ENCODE results near the gene SLC16A3. TPM values are rescaled to one million over a fixed set of nuclear protein-coding genes. Genes with fewer than 3 reads are reported as not detected.

The SLC16A3 gene
- total and polyA plus RNA-seq, 9 of the 15 experiments (the other 6 are each of a cell fraction or from before 2014, with no cell fraction given): 0.11 to 5.4 (median 1.2) TPM; not detected in 2

GRCh38 chr17:82200743-82201497, 27.9 kb upstream of the SLC16A3 start (continued):
- TF ChIP-seq FOXO4 (CRISPR knock-in tag; IDR thresholded peaks at IDR 0.05) (no peak), FOXK2 (conservative IDR thresholded peaks at IDR 0.05 in 1 of 2, IDR thresholded peaks at IDR 0.05 in 1 of 2; ENCODE audit: low read depth in 2 of 2) (peak; percentile 72 to 76; a peak in 3 of 4 replicates), CBX8 (IDR thresholded peaks at IDR 0.05; ENCODE audit: borderline replicate concordance, extremely low read depth, low read depth, low read length, poor library complexity, severe bottlenecking) (no peak), IFI16 (CRISPR knock-in tag; IDR thresholded peaks at IDR 0.05) (no peak), E2F3 (CRISPR knock-in tag; IDR thresholded peaks at IDR 0.05) (no peak), TRIM24 (IDR thresholded peaks at IDR 0.05) (peak in 1 of 2 experiments; percentile 32; a peak in 1 of 4 replicates), RUNX1 (IDR thresholded peaks at IDR 0.05; ENCODE audit: low read depth) (no peak), ZNF76 (CRISPR knock-in tag; IDR thresholded peaks at IDR 0.05; ENCODE audit: borderline replicate concordance) (no peak), MEIS2 (IDR thresholded peaks at IDR 0.05; ENCODE audit: partially characterized antibody) (peak; percentile 5), ZBTB2 (IDR thresholded peaks at IDR 0.05) (peak; percentile 33; the same call in 1 of the 2 replicates), STAT5A (IDR thresholded peaks at IDR 0.05; ENCODE audit: borderline replicate concordance, low read length) (0 out of 2 replicates have a peak, but pooled peaks have one; percentile 27), SMARCA4 (IDR thresholded peaks at IDR 0.05) (peak; percentile 79; the same call in 1 of the 2 replicates), TBL1XR1 (IDR thresholded peaks at IDR 0.05; ENCODE audit: low read length in 2 of 2) (peak in 1 of 2 experiments; percentile 71; a peak in 1 of 4 replicates), HDGF (IDR thresholded peaks at IDR 0.05) (peak; percentile 32; the same call in 1 of the 2 replicates), MAZ (CRISPR knock-in tag; conservative IDR thresholded peaks at IDR 0.05 in 1 of 2, IDR thresholded peaks at IDR 0.05 in 1 of 2) (0 out of 4 replicates have a peak, but pooled peaks of 1 of the 2 experiments have one; percentile 11), MAFG (tag; conservative IDR thresholded peaks at IDR 0.05) (no peak), BRD9 (IDR thresholded peaks at IDR 0.05; ENCODE audit: low read depth, partially characterized antibody) (peak; percentile 56), TEAD4 (IDR thresholded peaks at IDR 0.05; ENCODE audit: low read length) (peak; percentile 53; the same call in 1 of the 2 replicates), TEAD4 (CRISPR knock-in tag; IDR thresholded peaks at IDR 0.05; ENCODE audit: borderline replicate concordance) (no peak), DPF2 (IDR thresholded peaks at IDR 0.05) (peak; percentile 80), GATAD2B (IDR thresholded peaks at IDR 0.05; ENCODE audit: borderline replicate concordance) (peak; percentile 17; the same call in 1 of the 2 replicates), EP300 (IDR thresholded peaks at IDR 0.05; ENCODE audit: low read length) (peak; percentile 84; the same call in 1 of the 2 replicates), TARDBP (IDR thresholded peaks at IDR 0.05) (no peak)
- TF ChIP-seq, protein P1, sequence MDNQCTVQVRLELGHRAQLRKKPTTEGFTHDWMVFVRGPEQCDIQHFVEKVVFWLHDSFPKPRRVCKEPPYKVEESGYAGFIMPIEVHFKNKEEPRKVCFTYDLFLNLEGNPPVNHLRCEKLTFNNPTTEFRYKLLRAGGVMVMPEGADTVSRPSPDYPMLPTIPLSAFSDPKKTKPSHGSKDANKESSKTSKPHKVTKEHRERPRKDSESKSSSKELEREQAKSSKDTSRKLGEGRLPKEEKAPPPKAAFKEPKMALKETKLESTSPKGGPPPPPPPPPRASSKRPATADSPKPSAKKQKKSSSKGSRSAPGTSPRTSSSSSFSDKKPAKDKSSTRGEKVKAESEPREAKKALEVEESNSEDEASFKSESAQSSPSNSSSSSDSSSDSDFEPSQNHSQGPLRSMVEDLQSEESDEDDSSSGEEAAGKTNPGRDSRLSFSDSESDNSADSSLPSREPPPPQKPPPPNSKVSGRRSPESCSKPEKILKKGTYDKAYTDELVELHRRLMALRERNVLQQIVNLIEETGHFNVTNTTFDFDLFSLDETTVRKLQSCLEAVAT (IDR thresholded peaks at IDR 0.05): peak in 1 of 2 experiments; percentile 36; a peak in 1 of 4 replicates
- TF ChIP-seq, protein P2, sequence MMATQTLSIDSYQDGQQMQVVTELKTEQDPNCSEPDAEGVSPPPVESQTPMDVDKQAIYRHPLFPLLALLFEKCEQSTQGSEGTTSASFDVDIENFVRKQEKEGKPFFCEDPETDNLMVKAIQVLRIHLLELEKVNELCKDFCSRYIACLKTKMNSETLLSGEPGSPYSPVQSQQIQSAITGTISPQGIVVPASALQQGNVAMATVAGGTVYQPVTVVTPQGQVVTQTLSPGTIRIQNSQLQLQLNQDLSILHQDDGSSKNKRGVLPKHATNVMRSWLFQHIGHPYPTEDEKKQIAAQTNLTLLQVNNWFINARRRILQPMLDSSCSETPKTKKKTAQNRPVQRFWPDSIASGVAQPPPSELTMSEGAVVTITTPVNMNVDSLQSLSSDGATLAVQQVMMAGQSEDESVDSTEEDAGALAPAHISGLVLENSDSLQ (IDR thresholded peaks at IDR 0.05): peak; percentile 30
